NB4 (cell line): ENCODE data around the gene NNAT.
"Not testable (repeated sequence)": the region's sequence is repeated elsewhere in the genome, so short reads cannot be mapped to it uniquely, and the experiment has no call there.

ENCODE experiments used
- DNase-seq: peaks from one replicate; pipeline ENCODE4 v3.0.0; 2010; ENCODE audit warnings: low read depth
- H3K4me3 ChIP-seq: one replicate; pipeline ENCODE4 v1.5.1; 2011; ENCODE audit warnings: mild to moderate bottlenecking, low read depth, low read length, moderate library complexity
- CTCF ChIP-seq: IDR thresholded peaks from one replicate; pipeline ENCODE4 v1.5.1; 2012; ENCODE audit warnings: low read depth, low read length
- MAX ChIP-seq: IDR thresholded peaks from 2 replicates; pipeline ENCODE4 v1.6.1; 2011; ENCODE audit warnings: low read depth, low read length
- MYC ChIP-seq: IDR thresholded peaks from 2 replicates; pipeline ENCODE4 v1.6.1; 2011; ENCODE audit warnings: low read depth, low read length
- POLR2A ChIP-seq: IDR thresholded peaks from 2 replicates; pipeline ENCODE4 v1.6.1; 2011; ENCODE audit warnings: mild to moderate bottlenecking; ENCODE audit not compliant: insufficient read length; ENCODE audit errors: extremely low read depth

Gene NNAT

GRCh38 chr20:37477041-37477440, 44.0 kb upstream of the NNAT start:
- no peak overlapping the region for H3K4me3 ChIP-seq
- TF ChIP-seq MAX (no peak), POLR2A (no peak), MYC (no peak), CTCF (no peak)
- DNase-seq, result no peak

GRCh38 chr20:37479266-37479665, 41.8 kb upstream of the NNAT start:
- TF ChIP-seq POLR2A (no peak), MAX (no peak), MYC (no peak), CTCF (no peak)
- no peak for DNase-seq
- no peak overlapping the region for H3K4me3 ChIP-seq

- H3K4me3 ChIP-seq, result no peak overlapping the region
- TF ChIP-seq POLR2A (no peak), MYC (no peak), CTCF (no peak), MAX (no peak)
- no peak for DNase-seq
Measured at GRCh38 chr20:37479925-37480691, 40.9 kb upstream of the NNAT start.

- TF ChIP-seq CTCF, result no peak
- TF ChIP-seq MYC, result no peak
- no peak for TF ChIP-seq MAX
- TF ChIP-seq POLR2A, result no peak
- DNase-seq, result no peak
Measured at GRCh38 chr20:37480919-37481318, 40.1 kb upstream of the NNAT start.

GRCh38 chr20:37481610-37482009, 39.4 kb upstream of the NNAT start:
- no peak overlapping the region for H3K4me3 ChIP-seq
- DNase-seq, result no peak
- TF ChIP-seq CTCF (no peak), MAX (no peak), MYC (no peak), POLR2A (no peak)

More at GRCh38 chr20:37480919-37481318, 40.1 kb upstream of the NNAT start:
- H3K4me3 ChIP-seq, result no peak overlapping the region

GRCh38 chr20:37484331-37484730, 36.7 kb upstream of the NNAT start:
- H3K4me3 ChIP-seq, result no peak overlapping the region
- no peak for DNase-seq
- no peak for TF ChIP-seq MAX
- TF ChIP-seq MYC, result no peak
- TF ChIP-seq CTCF, result no peak
- TF ChIP-seq POLR2A, result no peak

- not testable (repeated sequence) for DNase-seq, H3K4me3 ChIP-seq
Measured at GRCh38 chr20:37486209-37486608, 34.8 kb upstream of the NNAT start.
